ENCODE data around the gene PAM16. TPM values are rescaled to one million over a fixed set of nuclear protein-coding genes. Genes with fewer than 3 reads are reported as not detected.

PAM16 gene
- total and polyA plus RNA-seq, 2 experiments from 2014 or later = 35.0 to 70.4 TPM

DNA sequence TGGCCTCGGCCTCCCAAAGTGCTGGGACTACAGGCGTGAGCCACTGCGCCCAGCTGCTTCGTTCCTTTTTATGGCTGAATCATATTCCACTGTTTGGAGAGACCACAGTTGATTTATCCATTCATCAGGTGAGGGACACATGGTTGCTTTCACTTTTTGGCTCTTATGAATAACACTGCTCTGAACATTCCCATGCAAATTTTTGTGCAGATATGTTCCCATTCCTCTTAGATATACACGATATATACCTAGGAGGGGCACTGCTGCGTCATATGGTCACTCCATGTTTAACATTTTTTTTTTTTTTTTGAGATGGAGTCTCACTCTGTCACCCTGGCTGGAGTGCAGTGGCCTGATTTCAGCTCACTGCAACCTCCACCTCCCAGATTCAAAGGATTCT is 49.2 kb downstream of the PAM16 start:
- TF ChIP-seq EZH2phosphoT487 (IDR thresholded peaks at IDR 0.05; ENCODE audit: low read depth, severe bottlenecking, unreplicated experiment) (no peak), EZH2 (IDR thresholded peaks at IDR 0.05; ENCODE audit: borderline replicate concordance) (no peak)
- TF ChIP-seq, protein P1, sequence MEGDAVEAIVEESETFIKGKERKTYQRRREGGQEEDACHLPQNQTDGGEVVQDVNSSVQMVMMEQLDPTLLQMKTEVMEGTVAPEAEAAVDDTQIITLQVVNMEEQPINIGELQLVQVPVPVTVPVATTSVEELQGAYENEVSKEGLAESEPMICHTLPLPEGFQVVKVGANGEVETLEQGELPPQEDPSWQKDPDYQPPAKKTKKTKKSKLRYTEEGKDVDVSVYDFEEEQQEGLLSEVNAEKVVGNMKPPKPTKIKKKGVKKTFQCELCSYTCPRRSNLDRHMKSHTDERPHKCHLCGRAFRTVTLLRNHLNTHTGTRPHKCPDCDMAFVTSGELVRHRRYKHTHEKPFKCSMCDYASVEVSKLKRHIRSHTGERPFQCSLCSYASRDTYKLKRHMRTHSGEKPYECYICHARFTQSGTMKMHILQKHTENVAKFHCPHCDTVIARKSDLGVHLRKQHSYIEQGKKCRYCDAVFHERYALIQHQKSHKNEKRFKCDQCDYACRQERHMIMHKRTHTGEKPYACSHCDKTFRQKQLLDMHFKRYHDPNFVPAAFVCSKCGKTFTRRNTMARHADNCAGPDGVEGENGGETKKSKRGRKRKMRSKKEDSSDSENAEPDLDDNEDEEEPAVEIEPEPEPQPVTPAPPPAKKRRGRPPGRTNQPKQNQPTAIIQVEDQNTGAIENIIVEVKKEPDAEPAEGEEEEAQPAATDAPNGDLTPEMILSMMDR (IDR thresholded peaks at IDR 0.05; ENCODE audit: poor library complexity) = no peak
- H3K4me1 ChIP-seq (ENCODE audit: insufficient read depth) = peaks cover 23% of the 10 kb centered on the region
- H3K4me2 ChIP-seq = no peak overlapping the region
- peaks cover 25% of the 10 kb centered on the region for H3K79me2 ChIP-seq
- H3K27ac ChIP-seq = no peak overlapping the region
- H3K9me3 ChIP-seq (ENCODE audit: low read depth) = no peaks in the 10 kb centered on the region
- no peak overlapping the region for H2AFZ ChIP-seq
- H3K4me3 ChIP-seq = no peak overlapping the region
- no peaks in the 10 kb centered on the region for H3K27me3 ChIP-seq
- no peaks in the 10 kb centered on the region for H3K36me3 ChIP-seq (replicated peaks; ENCODE audit: insufficient read depth, low read depth)
- H3K9me2 ChIP-seq (replicated peaks; ENCODE audit: insufficient read depth) = no peaks in the 10 kb centered on the region
- WGBS (ENCODE audit: low lambda C conversion rate, missing lambda C conversion rate) = 98% methylated on average over 6 of the region's 6 CpGs
- no peaks in the 10 kb centered on the region for H4K20me1 ChIP-seq (ENCODE audit: insufficient read depth, poor library complexity, severe bottlenecking)
- DNase-seq (ENCODE audit: low spot score) = no peak

GRCh38 chr16:4301177-4301576 is 49.9 kb downstream of the PAM16 start:
- Histone ChIP-seq H3K36me3 (replicated peaks; ENCODE audit: insufficient read depth, low read depth) (no peaks in the 10 kb centered on the region), H3K4me3 (no peak overlapping the region), H3K4me2 (no peak overlapping the region), H4K20me1 (ENCODE audit: insufficient read depth, poor library complexity, severe bottlenecking) (no peaks in the 10 kb centered on the region), H2AFZ (no peak overlapping the region), H3K27me3 (no peaks in the 10 kb centered on the region), H3K79me2 (peaks cover 18% of the 10 kb centered on the region), H3K4me1 (ENCODE audit: insufficient read depth) (peaks cover 15% of the 10 kb centered on the region), H3K9me3 (ENCODE audit: low read depth) (no peaks in the 10 kb centered on the region), H3K27ac (no peak overlapping the region), H3K9me2 (replicated peaks; ENCODE audit: insufficient read depth) (no peaks in the 10 kb centered on the region)
- no peak for DNase-seq (ENCODE audit: low spot score)
- no peak for TF ChIP-seq EZH2phosphoT487 (IDR thresholded peaks at IDR 0.05; ENCODE audit: low read depth, severe bottlenecking, unreplicated experiment)
- TF ChIP-seq EZH2 (IDR thresholded peaks at IDR 0.05; ENCODE audit: borderline replicate concordance) = no peak
- TF ChIP-seq, protein P1 (IDR thresholded peaks at IDR 0.05; ENCODE audit: poor library complexity) = no peak
- WGBS (ENCODE audit: low lambda C conversion rate, missing lambda C conversion rate) = 96% methylated on average over 4 of the region's 4 CpGs

DNA sequence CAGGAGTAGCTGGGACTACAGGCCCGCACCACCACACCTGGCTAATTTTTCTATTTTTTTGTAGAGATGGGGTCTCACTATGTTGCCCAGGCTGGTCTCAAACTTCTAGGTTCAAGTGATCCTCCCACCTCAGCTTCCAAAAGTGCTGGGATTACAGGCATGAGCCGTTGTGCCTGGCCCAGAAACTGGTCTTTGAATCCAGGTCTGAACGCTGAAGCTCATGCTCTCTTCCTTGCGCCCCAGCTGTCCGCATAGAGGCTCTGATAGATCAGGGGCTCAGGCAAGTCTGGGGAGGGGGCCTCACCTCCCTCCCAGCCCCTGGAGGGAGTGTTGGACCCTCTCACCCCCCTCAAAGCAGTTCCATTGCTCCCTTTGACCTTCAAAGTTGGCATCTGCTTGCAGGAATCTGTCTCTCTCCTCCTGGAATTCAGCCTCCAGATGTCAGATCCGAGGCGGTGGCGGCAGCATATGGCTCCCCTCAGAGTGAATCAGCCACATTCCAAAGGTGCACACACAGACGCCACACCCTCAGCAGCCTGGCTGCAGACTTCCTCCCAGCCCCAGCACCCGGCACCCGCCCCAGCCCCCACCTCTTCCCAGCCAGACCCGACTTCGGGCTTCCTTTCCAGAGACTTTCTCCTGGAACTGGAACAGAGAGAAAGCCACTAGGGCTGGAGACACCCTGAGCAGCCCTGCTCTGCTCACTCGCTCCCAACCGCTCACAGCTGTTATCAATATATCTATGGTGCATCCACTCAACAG is 52.2 kb downstream of the PAM16 start:
- TF ChIP-seq, protein P1 (IDR thresholded peaks at IDR 0.05; ENCODE audit: poor library complexity) = no peak
- no peak for TF ChIP-seq EZH2phosphoT487 (IDR thresholded peaks at IDR 0.05; ENCODE audit: low read depth, severe bottlenecking, unreplicated experiment)
- TF ChIP-seq EZH2 (IDR thresholded peaks at IDR 0.05; ENCODE audit: borderline replicate concordance) = no peak
- WGBS (ENCODE audit: low lambda C conversion rate, missing lambda C conversion rate) = 22% methylated on average over 13 of the region's 15 CpGs
- DNase-seq (ENCODE audit: low spot score) = peak; percentile 94
- Histone ChIP-seq H3K27me3 (no peaks in the 10 kb centered on the region), H3K27ac (peak overlapping the region; percentile 95), H3K79me2 (peaks cover 12% of the 10 kb centered on the region), H3K36me3 (replicated peaks; ENCODE audit: insufficient read depth, low read depth) (no peaks in the 10 kb centered on the region), H4K20me1 (ENCODE audit: insufficient read depth, poor library complexity, severe bottlenecking) (no peaks in the 10 kb centered on the region), H3K9me2 (replicated peaks; ENCODE audit: insufficient read depth) (no peaks in the 10 kb centered on the region), H3K4me1 (ENCODE audit: insufficient read depth) (peaks cover 22% of the 10 kb centered on the region), H3K9me3 (ENCODE audit: low read depth) (no peaks in the 10 kb centered on the region), H3K4me3 (no peak overlapping the region), H2AFZ (no peak overlapping the region), H3K4me2 (peak overlapping the region; percentile 66)
